Suprapubic skin (tissue), 4 donors: ENCODE results near the gene UBR7. TPM values are rescaled to one million over a fixed set of nuclear protein-coding genes. Genes with fewer than 3 reads are reported as not detected.

Experiments used
- DNase-seq, 2 donors: peaks; one replicate each; pipeline ENCODE4 v3.0.0-alpha.2; 2019; ENCODE audit warnings: low spot score in 2 of 2
- H3K27ac ChIP-seq: fragments of 200-600 bp; sonication (generic); one replicate; pipeline ENCODE4 v1.5.1; 2019
- H3K27me3 ChIP-seq: fragments of 200-600 bp; sonication (generic); one replicate; pipeline ENCODE4 v1.5.1; 2019
- H3K36me3 ChIP-seq: fragments of 200-600 bp; sonication (generic); one replicate; pipeline ENCODE4 v1.5.1; 2019
- H3K4me1 ChIP-seq: fragments of 200-600 bp; sonication (generic); one replicate; pipeline ENCODE4 v1.5.1; 2019
- H3K4me3 ChIP-seq: fragments of 200-600 bp; sonication (generic); one replicate; pipeline ENCODE4 v1.5.1; 2019; ENCODE audit warnings: mild to moderate bottlenecking
- H3K9me3 ChIP-seq: fragments of 200-600 bp; sonication (generic); one replicate; pipeline ENCODE4 v1.5.1; 2019
- EP300 ChIP-seq: sonication (generic); formaldehyde crosslinking; IDR thresholded peaks from one replicate; pipeline ENCODE4 v1.6.1; 2017; ENCODE audit warnings: antibody characterized with exemption
- POLR2A ChIP-seq, 2 donors: fragments of 450-650 bp; IDR thresholded peaks; one replicate each; pipeline ENCODE4 v1.6.1; 2017; ENCODE audit warnings: antibody characterized with exemption in 2 of 2, mild to moderate bottlenecking in 2 of 2, moderate library complexity in 2 of 2
- POLR2AphosphoS5 ChIP-seq, 3 donors: sonication (generic); formaldehyde crosslinking; IDR thresholded peaks; one replicate each; pipeline ENCODE4 v1.6.1; 2017; ENCODE audit warnings: antibody characterized with exemption in 3 of 3
- WGBS: methylation state at CpG from one replicate; pipeline ENCODE4 v1.1.5; 2018; 5-methylcytosine and 5-hydroxymethylcytosine counted together
- total RNA-seq, 4 donors: library from RNA; depleted of rRNA; stranded (reverse); fragments of >200 nt; gene quantifications; one replicate each; pipeline ENCODE4 v1.1.0, GENCODE V29; 2016
- TF ChIP-seq, protein P1 (sequence below), 2 donors: fragments of 200-600 bp in 1 of 2; fragments of 450-650 bp in 1 of 2; sonication (generic) in 1 of 2; IDR thresholded peaks; one replicate each; pipeline ENCODE4 v1.5.1; 2016 to 2019; ENCODE audit warnings: antibody characterized with exemption in 2 of 2, mild to moderate bottlenecking in 1 of 2, moderate library complexity in 1 of 2

UBR7 gene
- total RNA-seq, 4 donors from 2014 or later: 20.6 to 38.2 (median 34.1) TPM

DNA sequence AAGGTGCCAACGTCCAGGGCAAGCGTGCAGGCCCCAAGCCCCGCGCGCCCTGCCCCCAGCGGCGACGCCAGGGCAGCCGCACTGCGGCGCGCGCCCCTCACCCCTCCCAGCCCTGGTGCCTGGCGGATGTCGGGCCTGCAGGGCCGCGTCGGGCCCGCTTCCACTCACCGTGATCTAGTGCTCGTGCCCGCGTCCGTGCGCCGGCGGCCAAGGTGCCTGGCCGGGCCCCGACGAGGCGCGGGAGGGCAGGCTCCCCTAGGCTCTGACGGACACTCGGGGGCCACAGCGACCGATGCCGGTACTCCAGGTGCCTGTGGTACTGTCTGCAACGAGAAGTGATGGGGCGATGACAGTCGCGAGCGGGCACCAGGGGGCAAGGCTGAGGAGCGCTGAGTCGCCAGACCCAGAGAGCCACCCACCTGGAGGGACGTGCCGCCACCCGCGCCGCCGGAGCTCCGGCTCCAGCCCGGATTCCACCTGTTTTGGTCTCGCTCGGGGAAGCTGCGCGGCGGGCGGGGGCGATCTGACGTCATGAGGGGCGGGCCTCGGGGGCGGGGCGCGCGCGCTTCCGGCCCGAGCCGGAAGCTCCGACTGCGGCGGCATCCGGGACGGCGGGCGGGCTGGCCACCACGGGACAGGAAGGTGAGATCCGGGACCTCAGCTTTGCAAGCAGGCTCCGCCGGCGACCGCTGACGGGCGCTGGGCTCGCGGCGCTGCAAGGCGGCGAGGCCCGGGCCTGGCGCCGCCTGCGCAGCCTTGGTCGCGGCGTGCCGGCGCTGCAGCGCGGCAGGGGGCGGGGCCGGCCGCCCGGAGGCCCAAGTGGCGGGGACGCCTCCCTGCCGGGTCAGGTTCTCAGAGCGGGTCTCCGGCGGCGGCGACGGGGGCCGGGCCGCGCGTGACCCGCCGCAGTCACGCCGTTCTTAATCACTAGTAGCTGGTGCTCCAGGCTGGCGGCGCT, 22.4 kb upstream of the UBR7 start, which contains the start of the genes LYSET and MOAP1:
TSS of gene LYSET (plus strand) at position 927 of the 958 bp plus-strand sequence. CDS start 89 bp downstream, outside the sequence.
TSS of gene MOAP1 (minus strand) at position 507 of the 958 bp plus-strand sequence. CDS start 655 bp downstream, outside the sequence.
- H3K27ac ChIP-seq: peak within 1 kb of the TSS; percentile 90
- TF ChIP-seq POLR2A (IDR thresholded peaks at IDR 0.05): peak; percentile 40 to 44
- TF ChIP-seq, protein P1, sequence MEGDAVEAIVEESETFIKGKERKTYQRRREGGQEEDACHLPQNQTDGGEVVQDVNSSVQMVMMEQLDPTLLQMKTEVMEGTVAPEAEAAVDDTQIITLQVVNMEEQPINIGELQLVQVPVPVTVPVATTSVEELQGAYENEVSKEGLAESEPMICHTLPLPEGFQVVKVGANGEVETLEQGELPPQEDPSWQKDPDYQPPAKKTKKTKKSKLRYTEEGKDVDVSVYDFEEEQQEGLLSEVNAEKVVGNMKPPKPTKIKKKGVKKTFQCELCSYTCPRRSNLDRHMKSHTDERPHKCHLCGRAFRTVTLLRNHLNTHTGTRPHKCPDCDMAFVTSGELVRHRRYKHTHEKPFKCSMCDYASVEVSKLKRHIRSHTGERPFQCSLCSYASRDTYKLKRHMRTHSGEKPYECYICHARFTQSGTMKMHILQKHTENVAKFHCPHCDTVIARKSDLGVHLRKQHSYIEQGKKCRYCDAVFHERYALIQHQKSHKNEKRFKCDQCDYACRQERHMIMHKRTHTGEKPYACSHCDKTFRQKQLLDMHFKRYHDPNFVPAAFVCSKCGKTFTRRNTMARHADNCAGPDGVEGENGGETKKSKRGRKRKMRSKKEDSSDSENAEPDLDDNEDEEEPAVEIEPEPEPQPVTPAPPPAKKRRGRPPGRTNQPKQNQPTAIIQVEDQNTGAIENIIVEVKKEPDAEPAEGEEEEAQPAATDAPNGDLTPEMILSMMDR (IDR thresholded peaks at IDR 0.05): peak in 1 of 2 donors; percentile 25
- peak in 1 of 3 donors; percentile 10 for TF ChIP-seq POLR2AphosphoS5 (IDR thresholded peaks at IDR 0.05)
- TF ChIP-seq EP300: no peak
- no peaks in the 10 kb centered on the region for H3K9me3 ChIP-seq
- peak within 1 kb of the TSS; percentile 96 for H3K4me3 ChIP-seq
- peak; percentile 92 to 94 for DNase-seq
- peaks cover 33% of the 10 kb centered on the region for H3K4me1 ChIP-seq
- peaks cover 25% of the 10 kb centered on the region for H3K36me3 ChIP-seq
- H3K27me3 ChIP-seq: no peaks in the 10 kb centered on the region
- 2% methylated on average over 11 of the region's 124 CpGs for WGBS

DNA sequence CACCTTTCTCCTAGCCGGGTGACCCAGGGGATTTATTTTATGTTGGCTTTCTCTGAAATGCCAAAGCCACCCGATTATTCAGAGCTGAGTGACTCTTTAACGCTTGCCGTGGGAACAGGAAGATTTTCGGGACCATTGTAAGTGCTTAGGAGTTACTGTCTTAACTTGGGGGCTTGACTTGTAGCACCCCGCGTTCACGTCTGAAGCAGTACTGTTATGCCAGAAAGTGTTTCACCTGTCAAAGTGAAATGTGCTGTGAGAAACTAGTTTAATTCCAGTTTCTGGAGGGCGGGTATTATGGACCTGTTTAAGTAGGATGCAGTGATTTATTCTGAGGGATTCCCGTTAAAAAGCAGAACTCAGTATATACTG, 21.7 kb upstream of the UBR7 start:
- no peaks in the 10 kb centered on the region for H3K9me3 ChIP-seq
- H3K27ac ChIP-seq: peak overlapping the region; percentile 90
- H3K36me3 ChIP-seq: peaks cover 25% of the 10 kb centered on the region
- peaks cover 33% of the 10 kb centered on the region for H3K4me1 ChIP-seq
- under 1% methylated on average over 8 of the region's 10 CpGs for WGBS
- no peak for DNase-seq
- TF ChIP-seq, protein P1 (IDR thresholded peaks at IDR 0.05): no peak
- TF ChIP-seq EP300: no peak
- TF ChIP-seq POLR2AphosphoS5 (IDR thresholded peaks at IDR 0.05): no peak
- no peak for TF ChIP-seq POLR2A (IDR thresholded peaks at IDR 0.05)
- peak overlapping the region; percentile 96 for H3K4me3 ChIP-seq
- no peaks in the 10 kb centered on the region for H3K27me3 ChIP-seq

DNA sequence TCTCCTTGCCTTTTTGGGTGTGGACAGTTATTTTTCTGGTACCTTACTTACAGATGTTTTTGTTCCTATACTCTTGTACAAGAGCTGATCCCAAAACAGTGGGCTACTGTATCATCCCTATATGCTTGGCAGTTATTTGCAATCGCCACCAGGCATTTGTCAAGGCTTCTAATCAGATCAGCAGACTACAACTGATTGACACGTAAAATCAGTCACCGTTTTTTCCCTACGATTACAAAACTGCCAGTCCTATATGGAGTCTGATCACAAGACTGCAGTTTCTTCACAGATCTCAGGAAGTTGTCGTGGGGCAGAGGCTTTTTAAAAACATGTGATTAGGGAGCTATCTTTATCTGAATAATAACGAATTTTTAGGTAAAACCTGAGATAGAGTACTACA, 20.6 kb upstream of the UBR7 start:
- no peaks in the 10 kb centered on the region for H3K9me3 ChIP-seq
- H3K27me3 ChIP-seq: no peaks in the 10 kb centered on the region
- H3K27ac ChIP-seq: no peak overlapping the region
- H3K4me1 ChIP-seq: peaks cover 33% of the 10 kb centered on the region
- 77% methylated on average over 6 of the region's 6 CpGs for WGBS
- peak overlapping the region; percentile 96 for H3K4me3 ChIP-seq
- H3K36me3 ChIP-seq: peaks cover 26% of the 10 kb centered on the region
- TF ChIP-seq POLR2A (IDR thresholded peaks at IDR 0.05) (no peak), POLR2AphosphoS5 (IDR thresholded peaks at IDR 0.05) (no peak), EP300 (no peak)
- TF ChIP-seq, protein P1 (IDR thresholded peaks at IDR 0.05): no peak
- DNase-seq: no peak

DNA sequence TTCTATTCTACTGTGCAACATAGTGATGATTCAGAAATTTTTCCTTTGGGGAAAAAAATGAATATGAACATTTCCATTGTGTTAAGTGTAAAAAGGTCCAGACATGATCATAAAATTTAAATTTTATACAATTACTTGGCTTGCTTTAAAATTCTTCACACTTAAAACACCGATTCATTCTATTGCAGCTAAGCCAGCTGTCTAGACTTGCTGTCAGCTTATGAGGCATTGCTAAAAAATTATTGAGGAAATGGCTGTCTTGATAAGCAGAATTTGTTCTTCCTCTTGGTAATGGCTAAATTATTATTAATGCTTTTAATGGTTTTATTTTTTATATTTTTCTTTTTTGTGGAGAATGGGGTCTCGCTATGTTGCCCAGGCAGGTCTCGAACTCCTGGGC, 20.1 kb upstream of the UBR7 start:
- Histone ChIP-seq H3K9me3 (no peaks in the 10 kb centered on the region), H3K4me1 (peaks cover 33% of the 10 kb centered on the region), H3K36me3 (peaks cover 21% of the 10 kb centered on the region), H3K27ac (no peak overlapping the region), H3K4me3 (no peak overlapping the region), H3K27me3 (no peaks in the 10 kb centered on the region)
- TF ChIP-seq POLR2AphosphoS5 (IDR thresholded peaks at IDR 0.05) (no peak), EP300 (no peak), POLR2A (IDR thresholded peaks at IDR 0.05) (no peak)
- TF ChIP-seq, protein P1 (IDR thresholded peaks at IDR 0.05): no peak
- 90% methylated on average over 3 of the region's 3 CpGs for WGBS
- DNase-seq: no peak
